Kidney capillary endothelial cell (primary cell): ENCODE results near the gene DENND5A.
"Not testable (repeated sequence)": the region's sequence is repeated elsewhere in the genome, so short reads cannot be mapped to it uniquely, and the experiment has no call there.

Source experiments
- DNase-seq: peaks from one replicate; pipeline ENCODE4 v3.0.0-alpha.2; 2018; ENCODE audit warnings: low spot score

The DENND5A gene

GRCh38 chr11:9210922-9211320 lies 54.2 kb downstream of the DENND5A start:
- no peak for DNase-seq

- no peak for DNase-seq
These were observed 54.8 kb downstream of the DENND5A start for GRCh38 chr11:9210224-9210921.

GRCh38 chr11:9209604-9210003 lies 55.5 kb downstream of the DENND5A start:
- DNase-seq, result not testable (repeated sequence)

GRCh38 chr11:9208726-9209501 lies 56.2 kb downstream of the DENND5A start:
- DNase-seq, result no peak

- no peak for DNase-seq
These were observed 57.9 kb downstream of the DENND5A start for GRCh38 chr11:9207229-9207628.

- DNase-seq, result no peak
These were observed 58.7 kb downstream of the DENND5A start for GRCh38 chr11:9206496-9206895.

- DNase-seq, result no peak
These were observed 61.3 kb downstream of the DENND5A start for GRCh38 chr11:9203691-9204311.

- DNase-seq, result no peak
These were observed 63.6 kb downstream of the DENND5A start for GRCh38 chr11:9201372-9202162.

- DNase-seq, result no peak
These were observed 64.7 kb downstream of the DENND5A start for GRCh38 chr11:9200471-9200870.

- DNase-seq, result no peak
These were observed 71.8 kb downstream of the DENND5A start for GRCh38 chr11:9193316-9193715.

GRCh38 chr11:9192561-9192960 lies 72.6 kb downstream of the DENND5A start:
- no peak for DNase-seq

GRCh38 chr11:9190326-9191016 lies 74.7 kb downstream of the DENND5A start:
- DNase-seq, result not testable (repeated sequence)

GRCh38 chr11:9188860-9189259 lies 76.3 kb downstream of the DENND5A start:
- not testable (repeated sequence) for DNase-seq

GRCh38 chr11:9187616-9188015 lies 77.5 kb downstream of the DENND5A start:
- no peak for DNase-seq

GRCh38 chr11:9184516-9184915 lies 80.6 kb downstream of the DENND5A start:
- DNase-seq, result no peak

GRCh38 chr11:9182180-9182871 lies 82.8 kb downstream of the DENND5A start:
- no peak for DNase-seq

GRCh38 chr11:9180784-9181183 lies 84.4 kb downstream of the DENND5A start:
- no peak for DNase-seq

GRCh38 chr11:9179141-9179540 lies 86.0 kb downstream of the DENND5A start:
- DNase-seq, result no peak

- DNase-seq, result no peak
These were observed 86.4 kb downstream of the DENND5A start for GRCh38 chr11:9178716-9179115.

- DNase-seq, result no peak
These were observed 87.6 kb downstream of the DENND5A start for GRCh38 chr11:9177438-9178091.
